HG02610 (cell line): ENCODE measurements around the gene MACROD2.
A peak's percentile ranks its signal among the peaks of the same experiment; 100 is the strongest.

Experiments used
- ATAC-seq: cut with Tn5 transposase; IDR thresholded peaks from one replicate; pipeline ENCODE4 v1.9.1; 2021; ENCODE audit warnings: mild to moderate bottlenecking, moderate library complexity; ENCODE audit not compliant: unreplicated experiment

Gene MACROD2

GRCh38 chr20:15227102-15227501, 1231.8 kb downstream of the MACROD2 start:
- no peak for ATAC-seq

GRCh38 chr20:15232243-15232642, 1236.9 kb downstream of the MACROD2 start:
- ATAC-seq: no peak

- ATAC-seq: no peak
Observed at GRCh38 chr20:15235471-15236198, 1240.3 kb downstream of the MACROD2 start.

GRCh38 chr20:15236812-15237211, 1241.5 kb downstream of the MACROD2 start:
- peak; percentile 81 for ATAC-seq

GRCh38 chr20:15239542-15240206, 1244.4 kb downstream of the MACROD2 start:
- ATAC-seq: no peak

GRCh38 chr20:15240801-15241200, 1245.5 kb downstream of the MACROD2 start:
- no peak for ATAC-seq

- no peak for ATAC-seq
Observed at GRCh38 chr20:15241681-15242080, 1246.4 kb downstream of the MACROD2 start.

GRCh38 chr20:15242773-15243172, 1247.5 kb downstream of the MACROD2 start:
- no peak for ATAC-seq

GRCh38 chr20:15245896-15246295, 1250.6 kb downstream of the MACROD2 start:
- ATAC-seq: no peak

- peak; percentile 50 for ATAC-seq
Observed at GRCh38 chr20:15248618-15249395, 1253.5 kb downstream of the MACROD2 start.

- no peak for ATAC-seq
Observed at GRCh38 chr20:15251171-15251570, 1255.9 kb downstream of the MACROD2 start.

GRCh38 chr20:15252304-15252703, 1257.0 kb downstream of the MACROD2 start:
- ATAC-seq: no peak

GRCh38 chr20:15253431-15253830, 1258.1 kb downstream of the MACROD2 start:
- no peak for ATAC-seq

- no peak for ATAC-seq
Observed at GRCh38 chr20:15256676-15257568, 1261.6 kb downstream of the MACROD2 start.

GRCh38 chr20:15257569-15257870, 1262.2 kb downstream of the MACROD2 start:
- ATAC-seq: no peak

- ATAC-seq: no peak
Observed at GRCh38 chr20:15265581-15266309, 1270.4 kb downstream of the MACROD2 start.

- peak; percentile 59 for ATAC-seq
Observed at GRCh38 chr20:15267935-15268334, 1272.6 kb downstream of the MACROD2 start.

- no peak for ATAC-seq
Observed at GRCh38 chr20:15278041-15278440, 1282.7 kb downstream of the MACROD2 start.

GRCh38 chr20:15287329-15287728, 1292.0 kb downstream of the MACROD2 start:
- ATAC-seq: no peak

- no peak for ATAC-seq
Observed at GRCh38 chr20:15288106-15288505, 1292.8 kb downstream of the MACROD2 start.
